Measurements from ENCODE around the gene FAM170B. TPM values are rescaled to one million over a fixed set of nuclear protein-coding genes. Genes with fewer than 3 reads are reported as not detected.

FAM170B gene
- total and polyA plus RNA-seq, 2 donors (not counting 3 experiments of a cell fraction or from before 2014, with no cell fraction given): not detected

- H3K27me3 ChIP-seq (ENCODE audit: control insufficient read depth in 2 of 2, insufficient read depth in 2 of 2, low read length in 2 of 2): peaks cover 0 to 4% of the 10 kb centered on the region in 2 experiments
- no peak overlapping the region for H3K4me3 ChIP-seq (replicated peaks in 1 of 3; ENCODE audit: insufficient read depth in 1 of 3, low read depth in 1 of 3, low read length in 3 of 3)
- H3K79me2 ChIP-seq (ENCODE audit: control insufficient read depth, insufficient read depth, low read length): no peaks in the 10 kb centered on the region
- peak overlapping the region; percentile 12 for H3K9ac ChIP-seq (replicated peaks; ENCODE audit: extremely low read depth, insufficient read depth, low read length)
- H3K36me3 ChIP-seq (ENCODE audit: control insufficient read depth in 2 of 2, extremely low read depth in 1 of 2, insufficient read depth in 2 of 2, low read length in 2 of 2): no peaks in the 10 kb centered on the region
- H3K27ac ChIP-seq (ENCODE audit: insufficient read depth, low read depth, low read length): peak overlapping the region; percentile 78
- no TSS peak for BruUV-seq (replicated peaks)
- no peaks in the 10 kb centered on the region for H4K20me1 ChIP-seq (replicated peaks; ENCODE audit: control insufficient read depth, extremely low read depth, insufficient read depth, low read length)
- no peaks in the 10 kb centered on the region for H3K9me3 ChIP-seq (replicated peaks; ENCODE audit: control insufficient read depth, insufficient read depth, low read length)
- H3K4me2 ChIP-seq (ENCODE audit: insufficient read depth, low read length): no peak overlapping the region
- POLR2A ChIA-PET: no interaction called here
- intact Hi-C loops (cut with micrococcal nuclease) (no loop called here), dilution Hi-C loops (cut with MboI; ENCODE audit: extremely low pct_ligation_motif_present, low sequenced_read_pairs) (no loop called here)
- CTCF ChIA-PET: interaction anchor here (1.1 to 3.2 kb wide), 2 partner anchors 12 to 15 kb away, joined by 3 to 13 read pairs; no protein-coding TSS in a partner anchor
- no peaks in the 10 kb centered on the region for H3K9me1 ChIP-seq (replicated peaks; ENCODE audit: control insufficient read depth, extremely low read depth, insufficient read depth, low read length)
- H3K4me1 ChIP-seq (ENCODE audit: control insufficient read depth, extremely low read depth, insufficient read depth, low read length): peaks cover 9% of the 10 kb centered on the region
- H2AFZ ChIP-seq (ENCODE audit: low read depth, low read length): peak overlapping the region; percentile 40
- TF ChIP-seq CTCF (IDR thresholded peaks at IDR 0.05; ENCODE audit: extremely low read depth in 1 of 2, insufficient read depth in 1 of 2, low read depth in 1 of 2, low read length in 2 of 2) (no peak), FOS (IDR thresholded peaks at IDR 0.05; ENCODE audit: borderline replicate concordance, insufficient read depth, low read length) (no peak), EZH2 (IDR thresholded peaks at IDR 0.05; ENCODE audit: borderline replicate concordance, low read depth, low read length, severe bottlenecking) (no peak), GATA2 (IDR thresholded peaks at IDR 0.05; ENCODE audit: insufficient read depth, insufficient read length, low read depth, low read length) (no peak), MYC (IDR thresholded peaks at IDR 0.05; ENCODE audit: low read depth, low read length) (no peak), POLR2A (IDR thresholded peaks at IDR 0.05; ENCODE audit: low read depth, low read length) (no peak), JUN (IDR thresholded peaks at IDR 0.05; ENCODE audit: borderline replicate concordance, insufficient read depth, insufficient read length, low read depth) (no peak), POLR2AphosphoS5 (IDR thresholded peaks at IDR 0.05; ENCODE audit: insufficient read depth, low read depth, low read length) (no peak)
- TF ChIP-seq, protein P1, sequence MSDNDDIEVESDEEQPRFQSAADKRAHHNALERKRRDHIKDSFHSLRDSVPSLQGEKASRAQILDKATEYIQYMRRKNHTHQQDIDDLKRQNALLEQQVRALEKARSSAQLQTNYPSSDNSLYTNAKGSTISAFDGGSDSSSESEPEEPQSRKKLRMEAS (IDR thresholded peaks at IDR 0.05; ENCODE audit: insufficient read depth, insufficient read length): no peak
- FAIRE-seq (no peak), DNase-seq (ENCODE audit: low read depth, low spot score) (no peak)
Measured at GRCh38 chr10:49176310-49177268, 42.8 kb upstream of the FAM170B start.

Measured in endothelial cell of umbilical vein (primary cell).